Liver (tissue), 9 donors: ENCODE data around the gene DCD. TPM values are rescaled to one million over a fixed set of nuclear protein-coding genes. Genes with fewer than 3 reads are reported as not detected.
A peak's percentile ranks its signal among the peaks of the same experiment; 100 is the strongest.

Experiments used
- DNase-seq: peaks from one replicate; pipeline ENCODE4 v3.0.0-alpha.2; 2017; ENCODE audit warnings: low spot score
- H3K27ac ChIP-seq, 2 donors: one replicate each; pipeline ENCODE4 v1.7.0; 2013; ENCODE audit warnings: inconsistent platforms in 2 of 2, low read length in 2 of 2, control low read depth in 1 of 2, low read depth in 1 of 2, mild to moderate bottlenecking in 1 of 2
- H3K27me3 ChIP-seq, 4 donors: one replicate each; pipeline versions ENCODE4 v1.6.1 to v1.7.0; 2013; ENCODE audit warnings: low read length in 3 of 4, inconsistent platforms in 1 of 4, mild to moderate bottlenecking in 1 of 4, moderate library complexity in 1 of 4; ENCODE audit not compliant: control insufficient read depth in 4 of 4, insufficient read depth in 4 of 4
- H3K36me3 ChIP-seq, 4 donors: one replicate each; pipeline versions ENCODE4 v1.6.1 to v1.7.0; 2013; ENCODE audit warnings: low read length in 3 of 4, mild to moderate bottlenecking in 3 of 4, low read depth in 1 of 4, moderate library complexity in 1 of 4; ENCODE audit not compliant: control insufficient read depth in 4 of 4, insufficient read depth in 3 of 4
- H3K4me1 ChIP-seq, 4 donors: one replicate each; pipeline versions ENCODE4 v1.6.1 to v1.7.0; 2013; ENCODE audit warnings: low read length in 3 of 4, mild to moderate bottlenecking in 3 of 4, moderate library complexity in 1 of 4; ENCODE audit not compliant: control insufficient read depth in 4 of 4, insufficient read depth in 4 of 4
- H3K4me3 ChIP-seq, 3 donors: one replicate each; pipeline versions ENCODE4 v1.6.1 to v1.7.0; 2013; ENCODE audit warnings: low read length in 3 of 3, control low read depth in 1 of 3, low read depth in 1 of 3, mild to moderate bottlenecking in 1 of 3
- H3K9ac ChIP-seq, 2 donors: one replicate each; pipeline ENCODE4 v1.7.0; 2013; ENCODE audit warnings: low read length in 2 of 2, mild to moderate bottlenecking in 2 of 2, moderate library complexity in 2 of 2, control low read depth in 1 of 2, low read depth in 1 of 2
- H3K9me3 ChIP-seq, 4 donors: one replicate each; pipeline versions ENCODE4 v1.6.1 to v1.7.0; 2013; ENCODE audit warnings: low read length in 3 of 4; ENCODE audit not compliant: control insufficient read depth in 4 of 4
- ATF3 ChIP-seq: IDR thresholded peaks from 2 replicates; pipeline ENCODE4 v1.6.1; 2016; ENCODE audit warnings: antibody characterized with exemption
- EGR1 ChIP-seq, 2 donors: IDR thresholded peaks; 2 replicates each; pipeline ENCODE4 v1.6.1; 2016 to 2018; ENCODE audit warnings: antibody characterized with exemption in 2 of 2, low read depth in 2 of 2
- FOXA1 ChIP-seq: IDR thresholded peaks from 2 replicates; pipeline ENCODE4 v1.6.1; 2016; ENCODE audit warnings: antibody characterized with exemption
- FOXA2 ChIP-seq: IDR thresholded peaks from 2 replicates; pipeline ENCODE4 v1.6.1; 2016; ENCODE audit warnings: antibody characterized with exemption
- GABPA ChIP-seq, 2 donors: IDR thresholded peaks in 1 of 2; conservative IDR thresholded peaks in 1 of 2; 2 replicates each; pipeline ENCODE4 v1.6.1; 2016; ENCODE audit warnings: antibody characterized with exemption in 2 of 2, mild to moderate bottlenecking in 1 of 2, moderate library complexity in 1 of 2
- HNF4A ChIP-seq, 2 donors: conservative IDR thresholded peaks; 2 replicates each; pipeline ENCODE4 v1.6.1; 2016; ENCODE audit warnings: antibody characterized with exemption in 2 of 2, mild to moderate bottlenecking in 2 of 2
- HNF4G ChIP-seq: IDR thresholded peaks from 2 replicates; pipeline ENCODE4 v1.6.1; 2016; ENCODE audit warnings: antibody characterized with exemption
- JUND ChIP-seq, 2 donors: IDR thresholded peaks; 2 replicates each; pipeline ENCODE4 v1.6.1; 2016; ENCODE audit warnings: antibody characterized with exemption in 2 of 2
- MAX ChIP-seq: IDR thresholded peaks from 2 replicates; pipeline ENCODE4 v1.6.1; 2016; ENCODE audit warnings: antibody characterized with exemption
- NR2F2 ChIP-seq: IDR thresholded peaks from 2 replicates; pipeline ENCODE4 v1.6.1; 2016; ENCODE audit warnings: antibody characterized with exemption
- RAD21 ChIP-seq, 2 donors: IDR thresholded peaks; 2 replicates each; pipeline ENCODE4 v1.6.1; 2016; ENCODE audit warnings: antibody characterized with exemption in 2 of 2, mild to moderate bottlenecking in 2 of 2
- REST ChIP-seq: IDR thresholded peaks from 2 replicates; pipeline ENCODE4 v1.6.1; 2016; ENCODE audit warnings: antibody characterized with exemption, mild to moderate bottlenecking
- RXRA ChIP-seq, 2 donors: IDR thresholded peaks; 2 replicates each; pipeline ENCODE4 v1.6.1; 2017 to 2018; ENCODE audit warnings: antibody characterized with exemption in 2 of 2, mild to moderate bottlenecking in 1 of 2
- SP1 ChIP-seq: IDR thresholded peaks from 2 replicates; pipeline ENCODE4 v1.6.1; 2018; ENCODE audit warnings: antibody characterized with exemption, mild to moderate bottlenecking
- TAF1 ChIP-seq: conservative IDR thresholded peaks from 2 replicates; pipeline ENCODE4 v1.6.1; 2016; ENCODE audit warnings: antibody characterized with exemption, mild to moderate bottlenecking
- YY1 ChIP-seq: IDR thresholded peaks from 2 replicates; pipeline ENCODE4 v1.6.1; 2016; ENCODE audit warnings: antibody characterized with exemption, mild to moderate bottlenecking
- WGBS: extraction: QIAGEN DNeasy Blood & Tissue Kit; methylation state at CpG from one replicate; pipeline ENCODE4 v1.1.7; 2013; 5-methylcytosine and 5-hydroxymethylcytosine counted together
- polyA plus RNA-seq, 2 donors: library from polyadenylated mRNA; stranded (reverse) in 1 of 2; unstranded in 1 of 2; fragments of 200-250 nt in 1 of 2; fragments of >200 nt in 1 of 2; fragmentation: Nextera tagmentation in 1 of 2; extraction: Ambion mirVana in 1 of 2; gene quantifications; one replicate each; pipeline versions ENCODE4 v1.2.1 to v1.2.3, GENCODE V29; 2013 to 2015
- total RNA-seq, 2 donors: library from RNA; depleted of rRNA; stranded (reverse); fragments of >200 nt; gene quantifications; one replicate each; pipeline ENCODE4 v1.2.3, GENCODE V29; 2014
- TF ChIP-seq, protein P1 (sequence below): IDR thresholded peaks from 2 replicates; pipeline ENCODE4 v1.6.1; 2016; ENCODE audit warnings: antibody characterized with exemption
- donor health status: healthy.
- donor health status: healthy.
- donor health status: healthy.
- donor health status: healthy.
- donor health status: healthy.

DCD gene
- total and polyA plus RNA-seq, 4 donors: not detected

DNA sequence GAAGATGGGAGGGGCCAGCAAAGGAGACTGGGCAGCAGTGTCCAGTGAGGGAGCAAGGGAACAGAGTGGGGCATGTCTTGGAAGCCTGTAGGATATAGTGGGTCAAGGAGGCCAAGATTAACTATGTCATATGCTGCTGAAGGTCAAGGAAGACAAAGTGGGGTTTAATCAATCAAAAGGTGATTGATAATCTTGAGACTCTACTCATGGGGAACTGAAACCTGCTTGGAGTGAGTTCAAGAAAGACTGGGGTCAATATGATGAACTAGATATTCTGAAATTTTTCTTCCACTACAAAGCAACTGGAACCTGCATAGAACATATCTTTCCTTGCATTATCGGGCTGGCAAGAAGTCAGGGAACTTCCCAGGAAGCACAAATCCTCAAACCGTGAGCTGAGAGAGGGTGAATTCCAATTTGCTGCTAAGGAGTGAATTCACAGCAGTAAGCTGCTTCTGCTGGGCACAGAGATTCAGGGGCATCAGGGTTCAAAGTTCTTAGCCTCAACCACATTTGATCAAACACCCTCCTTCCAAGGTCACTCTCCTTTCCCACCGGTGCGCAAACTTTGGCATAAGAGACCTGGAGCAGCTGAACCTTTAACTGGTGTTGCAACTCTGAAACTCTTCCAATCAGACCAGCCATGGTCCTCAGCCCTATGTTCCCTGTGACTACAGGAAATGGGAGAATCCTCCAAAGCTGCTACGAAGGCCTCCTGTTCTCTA, 40.3 kb upstream of the DCD start:
- Histone ChIP-seq H3K36me3 (no peaks in the 10 kb centered on the region), H3K9ac (no peak overlapping the region), H3K27ac (peak overlapping the region in 1 of 2 donors; percentile 40), H3K4me3 (peak overlapping the region in 1 of 3 donors; percentile 28), H3K27me3 (no peaks in the 10 kb centered on the region), H3K9me3 (peaks cover 0 to 3% (median 0%) of the 10 kb centered on the region in 4 donors), H3K4me1 (peaks cover 11 to 52% (median 40%) of the 10 kb centered on the region in 4 donors)
- peak; percentile 77 for TF ChIP-seq HNF4G
- TF ChIP-seq MAX: peak; percentile 44
- peak; percentile 54 for TF ChIP-seq YY1
- no peak for TF ChIP-seq TAF1
- TF ChIP-seq HNF4A (conservative IDR thresholded peaks at IDR 0.05): peak; percentile 93 to 94
- no peak for TF ChIP-seq REST
- TF ChIP-seq JUND (IDR thresholded peaks at IDR 0.05): peak in 1 of 2 donors; percentile 60
- peak in 1 of 2 donors; percentile 44 for TF ChIP-seq GABPA (IDR thresholded peaks at IDR 0.05 in 1 of 2, conservative IDR thresholded peaks at IDR 0.05 in 1 of 2)
- TF ChIP-seq ATF3: no peak
- TF ChIP-seq FOXA1: no peak
- no peak for TF ChIP-seq FOXA2
- peak; percentile 69 for TF ChIP-seq SP1
- TF ChIP-seq RXRA (IDR thresholded peaks at IDR 0.05): peak; percentile 83 to 84
- no peak for DNase-seq
- 37% methylated on average over 5 of the region's 5 CpGs for WGBS

DNA sequence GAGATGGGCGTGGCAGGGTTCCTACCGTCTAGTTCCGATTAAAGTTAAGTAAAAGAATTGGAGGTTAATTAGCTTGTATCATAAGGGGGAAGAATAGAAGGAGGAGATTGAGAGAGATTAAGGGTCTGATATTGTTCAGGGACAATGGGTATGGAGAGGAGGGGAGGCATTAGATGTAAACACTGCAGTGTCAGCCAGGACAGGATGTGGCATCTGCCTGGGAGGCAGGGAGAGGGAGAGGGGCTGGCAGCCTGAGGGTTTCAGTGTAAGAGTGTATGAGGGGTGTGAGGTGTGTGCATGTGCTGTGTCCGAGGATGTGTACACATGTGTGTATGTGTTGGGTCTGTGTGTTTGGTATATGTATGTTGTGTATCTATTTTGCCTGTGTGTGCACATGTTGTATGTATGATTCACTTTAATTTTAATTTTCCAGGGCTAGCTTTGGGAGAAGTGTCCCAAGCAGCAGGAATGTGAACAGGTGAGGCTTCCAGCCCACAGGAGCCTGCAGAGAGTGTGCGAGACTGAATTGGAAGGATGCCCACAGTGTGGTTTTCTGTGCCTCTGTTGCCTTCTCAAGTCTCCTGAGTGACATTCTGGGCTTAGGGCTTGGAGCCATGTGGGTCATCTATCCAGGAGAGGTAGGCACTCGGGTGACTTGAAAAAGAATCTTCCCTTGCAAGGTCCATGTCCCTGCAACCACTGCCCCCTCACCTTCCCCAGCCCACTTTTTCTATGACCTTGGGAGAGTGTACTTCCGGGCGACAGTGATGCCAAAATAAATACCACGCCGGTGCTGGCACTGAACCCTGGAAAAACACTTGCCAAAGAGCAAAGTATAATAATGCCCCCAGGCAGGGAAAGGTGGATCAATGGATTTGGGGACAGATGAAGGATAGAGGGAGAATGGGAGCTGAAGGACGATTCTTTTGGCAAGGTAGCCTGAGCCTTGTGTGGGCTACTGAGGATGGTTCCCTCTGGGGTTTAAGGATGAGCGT, 36.8 kb upstream of the DCD start:
- H3K4me3 ChIP-seq: no peak overlapping the region
- whole genome bisulfite sequencing: 40% methylated on average over 12 of the region's 12 CpGs
- H3K4me1 ChIP-seq: peaks cover 11 to 57% (median 41%) of the 10 kb centered on the region in 4 donors
- H3K36me3 ChIP-seq: no peaks in the 10 kb centered on the region
- no peak for DNase-seq
- H3K9me3 ChIP-seq: peaks cover 0 to 3% (median 0%) of the 10 kb centered on the region in 4 donors
- H3K27ac ChIP-seq: peak overlapping the region; percentile 70 to 75
- H3K9ac ChIP-seq: no peak overlapping the region
- no peaks in the 10 kb centered on the region for H3K27me3 ChIP-seq
- TF ChIP-seq REST (peak; percentile 67), EGR1 (IDR thresholded peaks at IDR 0.05; ENCODE audit: low read depth in 2 of 2) (peak; percentile 52 to 77), TAF1 (no peak), FOXA1 (peak; percentile 96), HNF4A (conservative IDR thresholded peaks at IDR 0.05) (peak; percentile 91 to 96), YY1 (peak; percentile 64), RXRA (IDR thresholded peaks at IDR 0.05) (peak; percentile 96 to 98), HNF4G (peak; percentile 86), NR2F2 (peak; percentile 33), SP1 (peak; percentile 88), JUND (IDR thresholded peaks at IDR 0.05) (peak; percentile 55 to 71), RAD21 (IDR thresholded peaks at IDR 0.05) (peak in 1 of 2 donors; percentile 13), MAX (peak; percentile 83)
- TF ChIP-seq, protein P1, sequence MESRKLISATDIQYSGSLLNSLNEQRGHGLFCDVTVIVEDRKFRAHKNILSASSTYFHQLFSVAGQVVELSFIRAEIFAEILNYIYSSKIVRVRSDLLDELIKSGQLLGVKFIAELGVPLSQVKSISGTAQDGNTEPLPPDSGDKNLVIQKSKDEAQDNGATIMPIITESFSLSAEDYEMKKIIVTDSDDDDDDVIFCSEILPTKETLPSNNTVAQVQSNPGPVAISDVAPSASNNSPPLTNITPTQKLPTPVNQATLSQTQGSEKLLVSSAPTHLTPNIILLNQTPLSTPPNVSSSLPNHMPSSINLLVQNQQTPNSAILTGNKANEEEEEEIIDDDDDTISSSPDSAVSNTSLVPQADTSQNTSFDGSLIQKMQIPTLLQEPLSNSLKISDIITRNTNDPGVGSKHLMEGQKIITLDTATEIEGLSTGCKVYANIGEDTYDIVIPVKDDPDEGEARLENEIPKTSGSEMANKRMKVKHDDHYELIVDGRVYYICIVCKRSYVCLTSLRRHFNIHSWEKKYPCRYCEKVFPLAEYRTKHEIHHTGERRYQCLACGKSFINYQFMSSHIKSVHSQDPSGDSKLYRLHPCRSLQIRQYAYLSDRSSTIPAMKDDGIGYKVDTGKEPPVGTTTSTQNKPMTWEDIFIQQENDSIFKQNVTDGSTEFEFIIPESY: peak; percentile 58
